Endodermal cell (in vitro differentiated cells): ENCODE measurements around the gene P2RY2. TPM values are rescaled to one million over a fixed set of nuclear protein-coding genes. Genes with fewer than 3 reads are reported as not detected.

ENCODE experiments used
- DNase-seq: peaks from one replicate; pipeline ENCODE4 v3.0.0-alpha.2; 2017
- H3K27ac ChIP-seq: 2 replicates; pipeline ENCODE4 v1.5.1; 2013; ENCODE audit warnings: mild to moderate bottlenecking, low read depth, low read length, moderate library complexity
- H3K27me3 ChIP-seq: 2 replicates; pipeline ENCODE4 v1.6.1; 2013; ENCODE audit warnings: mild to moderate bottlenecking, low read length, moderate library complexity; ENCODE audit not compliant: insufficient read depth, control insufficient read depth, poor library complexity, severe bottlenecking
- H3K36me3 ChIP-seq: 2 replicates; pipeline ENCODE4 v1.7.0; 2013; ENCODE audit warnings: mild to moderate bottlenecking, low read length, moderate library complexity; ENCODE audit not compliant: control insufficient read depth, insufficient read depth
- H3K4me1 ChIP-seq: one replicate; pipeline ENCODE4 v1.7.0; 2013; ENCODE audit warnings: low read length; ENCODE audit not compliant: control insufficient read depth, insufficient read depth
- H3K4me3 ChIP-seq: 2 replicates; pipeline ENCODE4 v1.5.1; 2013; ENCODE audit warnings: mild to moderate bottlenecking, low read length, moderate library complexity
- H3K9ac ChIP-seq: 2 replicates; pipeline ENCODE4 v1.6.1; 2013; ENCODE audit warnings: mild to moderate bottlenecking, low read length, moderate library complexity; ENCODE audit not compliant: poor library complexity, severe bottlenecking; ENCODE audit errors: extremely low read depth
- H3K9me3 ChIP-seq: 2 replicates; pipeline ENCODE4 v1.6.1; 2013; ENCODE audit warnings: mild to moderate bottlenecking, low read length, moderate library complexity; ENCODE audit not compliant: control insufficient read depth
- H3K27ac Mint-ChIP-seq: 2 replicates; pipeline ENCODE4 v1.8.0; 2020; ENCODE audit warnings: mixed read lengths
- H3K27me3 Mint-ChIP-seq: 2 replicates; pipeline ENCODE4 v1.8.0; 2021; ENCODE audit warnings: mild to moderate bottlenecking, mixed read lengths; ENCODE audit not compliant: insufficient read depth
- H3K36me3 Mint-ChIP-seq: 2 replicates; pipeline ENCODE4 v1.8.0; 2020; ENCODE audit warnings: low read depth, mixed read lengths
- H3K4me1 Mint-ChIP-seq: 2 replicates; pipeline ENCODE4 v1.8.0; 2020; ENCODE audit warnings: mixed read lengths
- H3K4me3 Mint-ChIP-seq: 2 replicates; pipeline ENCODE4 v1.8.0; 2020; ENCODE audit warnings: mild to moderate bottlenecking, moderate library complexity, mixed read lengths
- H3K9me3 Mint-ChIP-seq: 2 replicates; pipeline ENCODE4 v1.8.0; 2020; ENCODE audit warnings: mild to moderate bottlenecking, mixed read lengths
- WGBS, 2 experiments: methylation state at CpG; one replicate each; pipeline versions ENCODE4 v1.1.5 to v1.1.7; 2013; ENCODE audit warnings: missing lambda C conversion rate in 2 of 2, mixed read lengths in 1 of 2; ENCODE audit not compliant: insufficient coverage in 1 of 2, insufficient read length in 1 of 2; 5-methylcytosine and 5-hydroxymethylcytosine counted together
- total RNA-seq, 2 donors: library from RNA; stranded (reverse); fragmentation: NEBNext Ultra II Directional in 1 of 2; extraction: Animal tissue kit (Norgen Biotek cat#: 25700) in 1 of 2; gene quantifications; 2 replicates in 1 of 2; 3 replicates in 1 of 2; pipeline ENCODE4 v1.2.1, GENCODE V29; 2021
- TF ChIP-seq, protein P1 (sequence below): fragments of 200-600 bp; sonication (generic); conservative IDR thresholded peaks from 2 replicates; pipeline ENCODE4 v1.5.0; 2021; ENCODE audit warnings: antibody characterized with exemption, mild to moderate bottlenecking

Gene P2RY2
- total RNA-seq, 2 donors from 2014 or later, result 0.60 to 0.62 TPM

GRCh38 chr11:73249304-73249703 is 31.2 kb downstream of the P2RY2 start:
- Mint-ChIP-seq H3K9me3 (no peaks in the 10 kb centered on the region), H3K36me3 (no peaks in the 10 kb centered on the region), H3K4me1 (peaks cover 8% of the 10 kb centered on the region), H3K27ac (no peak overlapping the region), H3K27me3 (no peaks in the 10 kb centered on the region), H3K4me3 (no peak overlapping the region)
- no peaks in the 10 kb centered on the region for H3K4me1 ChIP-seq
- H3K9me3 ChIP-seq, result no peaks in the 10 kb centered on the region
- TF ChIP-seq, protein P1, sequence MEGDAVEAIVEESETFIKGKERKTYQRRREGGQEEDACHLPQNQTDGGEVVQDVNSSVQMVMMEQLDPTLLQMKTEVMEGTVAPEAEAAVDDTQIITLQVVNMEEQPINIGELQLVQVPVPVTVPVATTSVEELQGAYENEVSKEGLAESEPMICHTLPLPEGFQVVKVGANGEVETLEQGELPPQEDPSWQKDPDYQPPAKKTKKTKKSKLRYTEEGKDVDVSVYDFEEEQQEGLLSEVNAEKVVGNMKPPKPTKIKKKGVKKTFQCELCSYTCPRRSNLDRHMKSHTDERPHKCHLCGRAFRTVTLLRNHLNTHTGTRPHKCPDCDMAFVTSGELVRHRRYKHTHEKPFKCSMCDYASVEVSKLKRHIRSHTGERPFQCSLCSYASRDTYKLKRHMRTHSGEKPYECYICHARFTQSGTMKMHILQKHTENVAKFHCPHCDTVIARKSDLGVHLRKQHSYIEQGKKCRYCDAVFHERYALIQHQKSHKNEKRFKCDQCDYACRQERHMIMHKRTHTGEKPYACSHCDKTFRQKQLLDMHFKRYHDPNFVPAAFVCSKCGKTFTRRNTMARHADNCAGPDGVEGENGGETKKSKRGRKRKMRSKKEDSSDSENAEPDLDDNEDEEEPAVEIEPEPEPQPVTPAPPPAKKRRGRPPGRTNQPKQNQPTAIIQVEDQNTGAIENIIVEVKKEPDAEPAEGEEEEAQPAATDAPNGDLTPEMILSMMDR, result no peak
- H3K27me3 ChIP-seq, result no peaks in the 10 kb centered on the region
- no peak overlapping the region for H3K27ac ChIP-seq
- no peak overlapping the region for H3K4me3 ChIP-seq
- 93 to 94% methylated on average over 3 to 5 of the region's 5 CpGs for WGBS, 2 experiments
- DNase-seq, result peak; percentile 28
- H3K36me3 ChIP-seq, result no peaks in the 10 kb centered on the region
- no peak overlapping the region for H3K9ac ChIP-seq

- no peak overlapping the region for H3K4me3 ChIP-seq
- no peaks in the 10 kb centered on the region for H3K9me3 ChIP-seq
- H3K36me3 Mint-ChIP-seq, result no peaks in the 10 kb centered on the region
- TF ChIP-seq, protein P1, result no peak
- no peak overlapping the region for H3K27ac ChIP-seq
- H3K4me1 Mint-ChIP-seq, result peaks cover 4% of the 10 kb centered on the region
- no peak overlapping the region for H3K4me3 Mint-ChIP-seq
- H3K27me3 Mint-ChIP-seq, result no peaks in the 10 kb centered on the region
- no peaks in the 10 kb centered on the region for H3K4me1 ChIP-seq
- H3K9me3 Mint-ChIP-seq, result no peaks in the 10 kb centered on the region
- 88 to 95% methylated on average over 9 to 11 of the region's 11 CpGs for WGBS, 2 experiments
- H3K27me3 ChIP-seq, result no peaks in the 10 kb centered on the region
- peak; percentile 28 for DNase-seq
- H3K27ac Mint-ChIP-seq, result no peak overlapping the region
- no peak overlapping the region for H3K9ac ChIP-seq
- no peaks in the 10 kb centered on the region for H3K36me3 ChIP-seq
Observed at GRCh38 chr11:73249853-73250783, 32.0 kb downstream of the P2RY2 start.

- H3K36me3 Mint-ChIP-seq, result no peaks in the 10 kb centered on the region
- no peaks in the 10 kb centered on the region for H3K36me3 ChIP-seq
- H3K27me3 Mint-ChIP-seq, result no peaks in the 10 kb centered on the region
- H3K9ac ChIP-seq, result no peak overlapping the region
- no peak overlapping the region for H3K27ac Mint-ChIP-seq
- DNase-seq, result peak; percentile 60
- no peaks in the 10 kb centered on the region for H3K4me1 Mint-ChIP-seq
- no peaks in the 10 kb centered on the region for H3K27me3 ChIP-seq
- no peaks in the 10 kb centered on the region for H3K9me3 Mint-ChIP-seq
- no peak overlapping the region for H3K4me3 Mint-ChIP-seq
- TF ChIP-seq, protein P1, result peak; percentile 63
- H3K4me1 ChIP-seq, result no peaks in the 10 kb centered on the region
- H3K4me3 ChIP-seq, result no peak overlapping the region
- 76 to 78% methylated on average over 3 to 4 of the region's 4 CpGs for WGBS, 2 experiments
- no peak overlapping the region for H3K27ac ChIP-seq
- no peaks in the 10 kb centered on the region for H3K9me3 ChIP-seq
Observed at GRCh38 chr11:73252577-73253191, 34.6 kb downstream of the P2RY2 start.
